ENCODE measurements around the gene FBXO30.

GRCh38 chr6:145814035-145814500 is 527 bp downstream of the FBXO30 start:
- TF ChIP-seq, protein P1, sequence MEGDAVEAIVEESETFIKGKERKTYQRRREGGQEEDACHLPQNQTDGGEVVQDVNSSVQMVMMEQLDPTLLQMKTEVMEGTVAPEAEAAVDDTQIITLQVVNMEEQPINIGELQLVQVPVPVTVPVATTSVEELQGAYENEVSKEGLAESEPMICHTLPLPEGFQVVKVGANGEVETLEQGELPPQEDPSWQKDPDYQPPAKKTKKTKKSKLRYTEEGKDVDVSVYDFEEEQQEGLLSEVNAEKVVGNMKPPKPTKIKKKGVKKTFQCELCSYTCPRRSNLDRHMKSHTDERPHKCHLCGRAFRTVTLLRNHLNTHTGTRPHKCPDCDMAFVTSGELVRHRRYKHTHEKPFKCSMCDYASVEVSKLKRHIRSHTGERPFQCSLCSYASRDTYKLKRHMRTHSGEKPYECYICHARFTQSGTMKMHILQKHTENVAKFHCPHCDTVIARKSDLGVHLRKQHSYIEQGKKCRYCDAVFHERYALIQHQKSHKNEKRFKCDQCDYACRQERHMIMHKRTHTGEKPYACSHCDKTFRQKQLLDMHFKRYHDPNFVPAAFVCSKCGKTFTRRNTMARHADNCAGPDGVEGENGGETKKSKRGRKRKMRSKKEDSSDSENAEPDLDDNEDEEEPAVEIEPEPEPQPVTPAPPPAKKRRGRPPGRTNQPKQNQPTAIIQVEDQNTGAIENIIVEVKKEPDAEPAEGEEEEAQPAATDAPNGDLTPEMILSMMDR (IDR thresholded peaks at IDR 0.05 in 2 of 3, conservative IDR thresholded peaks at IDR 0.05 in 1 of 3; ENCODE audit: control insufficient read depth in 2 of 3, extremely low read depth in 1 of 3, insufficient read depth in 1 of 3, low read depth in 3 of 3, low read length in 3 of 3): no peak
- TF ChIP-seq YY1 (IDR thresholded peaks at IDR 0.05; ENCODE audit: low read depth, low read length): peak; percentile 38; the same call in 1 of the 2 replicates
